ENCODE data around the gene THSD4. TPM values are rescaled to one million over a fixed set of nuclear protein-coding genes. Genes with fewer than 3 reads are reported as not detected.

Gene THSD4
- total and polyA plus RNA-seq, 2 of the 4 experiments (the other 2 are of a cell fraction): 25.5 to 31.1 TPM

GRCh38 chr15:71066983-71067382 lies 48.3 kb upstream of the THSD4 start:
- Histone ChIP-seq H3K56ac (ENCODE audit: extremely low read depth, insufficient read depth, low read length) (no peak overlapping the region), H3K23ac (ENCODE audit: low read depth, low read length) (no peak overlapping the region), H2BK5ac (ENCODE audit: low read depth, low read length, poor library complexity, severe bottlenecking) (peak overlapping the region; percentile 88), H3K14ac (replicated peaks; ENCODE audit: low read depth, low read length) (0 out of 2 replicates have a peak overlapping the region, but pooled peaks have one; percentile 12), H3K4me2 (ENCODE audit: low read depth, low read length) (no peak overlapping the region), H4K8ac (ENCODE audit: low read depth in 2 of 2, low read length in 2 of 2) (peak overlapping the region in 1 of 2 experiments; percentile 83; a peak in 1 of 4 replicates), H2BK120ac (ENCODE audit: low read depth, low read length) (peak overlapping the region; percentile 95; the same call in 1 of the 2 replicates), H3K27ac (ENCODE audit: insufficient read depth, low read length) (peak overlapping the region; percentile 33; the same call in 1 of the 2 replicates), H4K91ac (ENCODE audit: insufficient read depth, low read depth, low read length) (no peak overlapping the region), H3K9me1 (ENCODE audit: insufficient read depth, low read length) (peaks cover 5% of the 10 kb centered on the region), H3K36me3 (ENCODE audit: control insufficient read depth, insufficient read depth, low read length) (no peaks in the 10 kb centered on the region), H3K9me3 (ENCODE audit: control insufficient read depth, insufficient read depth, low read length) (no peaks in the 10 kb centered on the region; the same call in 1 of the 2 replicates), H3K4me3 (ENCODE audit: insufficient read depth, low read depth, low read length) (no peak overlapping the region), H2AK5ac (ENCODE audit: low read depth, low read length) (peak overlapping the region; percentile 46), H3K27me3 (ENCODE audit: control insufficient read depth, insufficient read depth, low read length) (no peaks in the 10 kb centered on the region), H3K4ac (ENCODE audit: low read depth, low read length) (peak overlapping the region; percentile 28), H3K18ac (ENCODE audit: low read depth, low read length) (peak overlapping the region; percentile 52; the same call in 1 of the 2 replicates), H4K20me1 (ENCODE audit: insufficient read depth, low read length) (no peaks in the 10 kb centered on the region), H3K79me1 (ENCODE audit: low read depth in 1 of 2, low read length in 2 of 2) (no peaks in the 10 kb centered on the region), H3K4me1 (ENCODE audit: control insufficient read depth, insufficient read depth, low read length) (peaks cover 6% of the 10 kb centered on the region; the same call in 1 of the 2 replicates), H2BK15ac (ENCODE audit: low read depth, low read length) (0 out of 3 replicates have a peak overlapping the region, but pooled peaks have one; percentile 6), H2AFZ (replicated peaks; ENCODE audit: low read length, poor library complexity) (peak overlapping the region; percentile 46), H4K5ac (ENCODE audit: low read depth, low read length) (no peak overlapping the region), H2BK20ac (ENCODE audit: low read depth, low read length) (peak overlapping the region; percentile 94; the same call in 1 of the 2 replicates), H3K9ac (ENCODE audit: low read depth, low read length) (no peak overlapping the region), H2AK9ac (replicated peaks; ENCODE audit: low read depth, low read length, poor library complexity) (no peak overlapping the region)
- intact Hi-C loops (cut with micrococcal nuclease) (no loop called here), in situ Hi-C loops (cut with MboI; ENCODE audit: low sequenced_read_pairs) (no loop called here), dilution Hi-C loops (cut with HindIII; ENCODE audit: low sequenced_read_pairs, unreplicated experiment) (no loop called here)
- 30% methylated on average over 2 of the region's 5 CpGs; no CpG with 5 or more reads in 1 of the 2 experiments for WGBS, 2 experiments (ENCODE audit: extremely low coverage in 2 of 2, insufficient read length in 1 of 2)
- CTCF ChIA-PET: no interaction called here
- BruUV-seq (replicated peaks): no TSS peak
- ATAC-seq (ENCODE audit: low read depth): peak; percentile 79
- DNase-seq: peak; percentile 99
- POLR2A ChIA-PET (ENCODE audit: unreplicated experiment): no interaction called here
- TF ChIP-seq MAZ (IDR thresholded peaks at IDR 0.05; ENCODE audit: borderline replicate concordance, low read depth, low read length): no peak
- TF ChIP-seq RCOR1 (IDR thresholded peaks at IDR 0.05; ENCODE audit: insufficient replicate concordance, low read length): peak; percentile 66
- TF ChIP-seq POLR2A (IDR thresholded peaks at IDR 0.05; ENCODE audit: low read depth, low read length): no peak
- peak; percentile 63 for TF ChIP-seq USF2 (IDR thresholded peaks at IDR 0.05; ENCODE audit: low read depth, low read length)
- TF ChIP-seq FOS (IDR thresholded peaks at IDR 0.05; ENCODE audit: low read depth, low read length): peak; percentile 50; the same call in 1 of the 2 replicates
- peak; percentile 77 for TF ChIP-seq CEBPB (IDR thresholded peaks at IDR 0.05; ENCODE audit: low read depth, low read length)
- 0 out of 2 replicates have a peak, but pooled peaks have one; percentile 11 for TF ChIP-seq MAFK (IDR thresholded peaks at IDR 0.05; ENCODE audit: low read depth, low read length)
- TF ChIP-seq MXI1 (IDR thresholded peaks at IDR 0.05; ENCODE audit: borderline replicate concordance, low read depth, low read length): peak; percentile 11; the same call in 1 of the 2 replicates
- TF ChIP-seq BHLHE40 (IDR thresholded peaks at IDR 0.05; ENCODE audit: low read depth, low read length): peak; percentile 71
- TF ChIP-seq NFE2L2 (IDR thresholded peaks at IDR 0.05; ENCODE audit: low read depth, low read length): peak; percentile 46; the same call in 1 of the 2 replicates
- no peak for TF ChIP-seq CHD1 (IDR thresholded peaks at IDR 0.05; ENCODE audit: low read depth, low read length)

Data from IMR-90 (cell line).